BLaER1 treated with 17β-estradiol and CSF1 and Interleukin-3, amounts not matched to agents 10 nM and 100 nM (cell line): ENCODE measurements around the gene NAALADL2.
"Not testable (repeated sequence)": the region's sequence is repeated elsewhere in the genome, so short reads cannot be mapped to it uniquely, and the experiment has no call there.

Experiments
- H3K27ac ChIP-seq, 11 experiments: shearing (Covaris generic); formaldehyde crosslinking; 2 replicates each; pipeline ENCODE4 v1.8.1; 2022
- H3K27me3 ChIP-seq, 11 experiments: shearing (Covaris generic); formaldehyde crosslinking; 2 replicates each; pipeline ENCODE4 v1.8.1; 2022
- H3K36me3 ChIP-seq, 11 experiments: shearing (Covaris generic); formaldehyde crosslinking; 2 replicates each; pipeline ENCODE4 v1.8.1; 2022
- H3K4me1 ChIP-seq, 10 experiments: shearing (Covaris generic); formaldehyde crosslinking; 2 replicates each; pipeline ENCODE4 v1.8.1; 2022
- H3K4me2 ChIP-seq, 11 experiments: shearing (Covaris generic); formaldehyde crosslinking; 2 replicates each; pipeline ENCODE4 v1.8.1; 2022
- H3K4me3 ChIP-seq, 10 experiments: shearing (Covaris generic); formaldehyde crosslinking; 2 replicates each; pipeline ENCODE4 v1.8.1; 2022
- H3K9ac ChIP-seq, 11 experiments: shearing (Covaris generic); formaldehyde crosslinking; 2 replicates each; pipeline ENCODE4 v1.8.1; 2022
- H3K9me3 ChIP-seq, 11 experiments: shearing (Covaris generic); formaldehyde crosslinking; replicated peaks in 1 of 11; 2 replicates each; pipeline ENCODE4 v1.8.1; 2022
- H4K20me1 ChIP-seq, 11 experiments: shearing (Covaris generic); formaldehyde crosslinking; 2 replicates each; pipeline ENCODE4 v1.8.1; 2022
- Cebpa-rat ChIP-seq, 11 experiments: shearing (Covaris generic); IDR thresholded peaks; 2 replicates each; pipeline ENCODE4 v1.8.1; 2022

Gene NAALADL2

DNA sequence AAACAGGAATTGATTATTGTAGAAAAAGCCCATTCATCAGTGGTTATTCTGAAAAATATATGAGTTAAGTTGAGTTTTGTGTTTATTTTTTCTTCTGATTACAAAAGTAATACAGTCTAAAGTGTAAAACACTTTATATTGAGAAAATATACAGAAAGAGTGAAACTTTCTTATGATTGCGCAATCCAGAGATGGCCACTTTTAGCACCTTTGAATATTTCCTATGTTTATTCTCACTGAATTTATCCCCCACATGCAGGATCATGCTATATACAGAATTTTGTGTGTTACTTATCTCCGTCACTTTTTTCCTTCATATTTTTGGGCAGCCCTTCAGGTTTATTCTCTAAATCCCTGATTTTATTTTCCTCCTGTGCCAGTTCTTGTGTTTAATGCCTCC, 285.2 kb downstream of the NAALADL2 start:
- Histone ChIP-seq H3K4me3 (no peak overlapping the region), H3K4me2 (no peak overlapping the region), H3K4me1 (no peaks in the 10 kb centered on the region), H3K27me3 (no peaks in the 10 kb centered on the region), H3K9me3 (peaks cover 0 to 7% (median 0%) of the 10 kb centered on the region in 11 experiments; a peak in 2 of 22 replicates), H3K9ac (no peak overlapping the region), H3K27ac (no peak overlapping the region), H4K20me1 (no peaks in the 10 kb centered on the region), H3K36me3 (no peaks in the 10 kb centered on the region)
- TF ChIP-seq Cebpa-rat (IDR thresholded peaks at IDR 0.05), result peak in 8 of 11 experiments; percentile 36 to 97 (median 80); a peak in 11 of 22 replicates

GRCh38 chr3:175146258-175146657, 287.1 kb downstream of the NAALADL2 start:
- Histone ChIP-seq H3K27me3 (no peaks in the 10 kb centered on the region), H3K4me1 (no peaks in the 10 kb centered on the region), H3K4me2 (no peak overlapping the region), H3K27ac (no peak overlapping the region), H3K4me3 (no peak overlapping the region), H3K9me3 (peaks cover 0 to 7% (median 0%) of the 10 kb centered on the region in 11 experiments; a peak in 2 of 22 replicates), H3K9ac (no peak overlapping the region), H3K36me3 (no peaks in the 10 kb centered on the region), H4K20me1 (no peaks in the 10 kb centered on the region)
- TF ChIP-seq Cebpa-rat (IDR thresholded peaks at IDR 0.05), result no peak

- TF ChIP-seq Cebpa-rat (IDR thresholded peaks at IDR 0.05), result no peak
- Histone ChIP-seq H3K36me3 (no peaks in the 10 kb centered on the region), H3K9me3 (peaks cover 0 to 7% (median 0%) of the 10 kb centered on the region in 11 experiments; a peak in 2 of 22 replicates), H3K4me2 (no peak overlapping the region), H3K27ac (no peak overlapping the region), H3K4me1 (no peaks in the 10 kb centered on the region), H3K9ac (no peak overlapping the region), H3K4me3 (no peak overlapping the region), H4K20me1 (no peaks in the 10 kb centered on the region), H3K27me3 (no peaks in the 10 kb centered on the region)
These were observed 290.5 kb downstream of the NAALADL2 start for GRCh38 chr3:175149675-175150074.

GRCh38 chr3:175150812-175151401, 291.8 kb downstream of the NAALADL2 start:
- Histone ChIP-seq H3K27ac (no peak overlapping the region), H4K20me1 (no peaks in the 10 kb centered on the region), H3K9ac (no peak overlapping the region), H3K9me3 (peaks cover 0 to 7% (median 0%) of the 10 kb centered on the region in 11 experiments; a peak in 2 of 22 replicates), H3K4me1 (no peaks in the 10 kb centered on the region), H3K36me3 (no peaks in the 10 kb centered on the region), H3K27me3 (no peaks in the 10 kb centered on the region), H3K4me3 (no peak overlapping the region), H3K4me2 (no peak overlapping the region)
- TF ChIP-seq Cebpa-rat (IDR thresholded peaks at IDR 0.05), result no peak

DNA sequence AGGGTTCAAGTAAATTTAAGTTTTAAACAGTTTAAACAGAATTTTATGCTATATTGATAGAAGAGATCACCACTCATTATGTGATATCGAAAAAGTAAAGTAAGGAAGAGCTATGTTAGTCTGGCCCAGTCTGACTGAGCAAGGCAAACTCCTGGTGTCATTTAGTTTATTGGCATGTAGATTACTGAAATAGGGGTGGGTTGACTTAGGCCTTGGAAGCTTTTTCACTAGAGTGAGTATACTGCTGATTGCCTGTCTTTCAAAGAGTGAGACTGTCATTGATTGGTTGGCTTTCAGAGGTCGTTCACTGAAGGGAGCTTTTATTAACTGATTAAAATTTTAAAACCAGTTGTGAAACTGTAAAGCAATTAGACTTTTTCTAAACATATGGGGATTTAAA, 294.5 kb downstream of the NAALADL2 start:
- no peaks in the 10 kb centered on the region for H3K4me1 ChIP-seq

GRCh38 chr3:175155172-175155571, 296.0 kb downstream of the NAALADL2 start:
- Histone ChIP-seq H3K27ac (no peak overlapping the region), H3K4me1 (no peaks in the 10 kb centered on the region), H3K4me3 (no peak overlapping the region), H3K9ac (no peak overlapping the region), H3K27me3 (no peaks in the 10 kb centered on the region), H3K4me2 (no peak overlapping the region), H3K9me3 (no peaks in the 10 kb centered on the region), H4K20me1 (no peaks in the 10 kb centered on the region), H3K36me3 (no peaks in the 10 kb centered on the region)
- TF ChIP-seq Cebpa-rat (IDR thresholded peaks at IDR 0.05), result no peak

More for the DNA sequence above, 294.5 kb downstream of the NAALADL2 start:
- Histone ChIP-seq H3K9me3 (no peaks in the 10 kb centered on the region), H3K36me3 (no peaks in the 10 kb centered on the region), H3K27me3 (no peaks in the 10 kb centered on the region), H3K4me2 (no peak overlapping the region), H3K9ac (no peak overlapping the region), H3K4me3 (no peak overlapping the region), H3K27ac (no peak overlapping the region), H4K20me1 (no peaks in the 10 kb centered on the region)
- TF ChIP-seq Cebpa-rat (IDR thresholded peaks at IDR 0.05), result no peak

DNA sequence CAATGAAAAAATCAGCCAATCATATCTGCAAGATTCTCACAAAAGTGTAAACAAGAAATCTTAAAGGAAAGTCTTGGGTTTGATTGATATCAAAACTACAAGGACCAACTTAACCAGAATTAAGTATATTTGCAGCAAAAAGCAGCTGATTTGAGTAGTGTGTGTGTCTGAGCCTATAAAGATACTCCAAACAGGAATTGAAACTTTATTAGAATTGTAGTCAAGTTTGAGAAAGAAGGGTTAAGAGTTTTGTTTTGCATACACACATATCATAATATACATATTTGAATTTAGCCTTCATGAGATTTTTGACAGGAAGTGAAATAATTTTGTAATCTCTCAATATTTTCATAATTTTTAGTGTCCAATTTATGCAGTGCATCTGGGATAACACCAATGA, 300.1 kb downstream of the NAALADL2 start:
- no peak for TF ChIP-seq Cebpa-rat (IDR thresholded peaks at IDR 0.05)
- Histone ChIP-seq H3K9ac (no peak overlapping the region), H3K27ac (no peak overlapping the region), H3K36me3 (no peaks in the 10 kb centered on the region), H3K27me3 (no peaks in the 10 kb centered on the region), H3K9me3 (no peaks in the 10 kb centered on the region), H3K4me3 (no peak overlapping the region), H4K20me1 (no peaks in the 10 kb centered on the region), H3K4me2 (no peak overlapping the region), H3K4me1 (no peaks in the 10 kb centered on the region)

DNA sequence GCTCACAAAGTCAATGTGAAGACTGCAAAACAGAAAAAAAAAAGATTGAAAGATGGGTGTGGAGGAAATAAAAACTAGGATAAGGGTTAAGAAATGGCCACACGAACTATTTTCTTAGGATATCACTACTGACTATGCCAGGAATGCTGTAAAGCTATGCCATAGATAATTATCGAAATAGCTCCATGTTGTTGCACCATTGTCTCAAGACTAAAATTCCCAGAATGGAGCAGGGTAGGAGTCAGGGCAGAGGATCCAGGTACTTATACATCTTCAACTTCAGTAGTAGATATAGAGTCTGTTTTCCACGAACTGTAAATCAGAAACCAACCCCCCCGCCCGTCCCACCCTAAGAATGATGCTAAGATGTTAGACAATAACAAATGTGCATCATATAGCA, 302.2 kb downstream of the NAALADL2 start:
- no peak overlapping the region for H3K4me2 ChIP-seq
- H4K20me1 ChIP-seq, result no peaks in the 10 kb centered on the region
- no peak for TF ChIP-seq Cebpa-rat (IDR thresholded peaks at IDR 0.05)
- H3K9me3 ChIP-seq, result no peaks in the 10 kb centered on the region
- H3K9ac ChIP-seq, result no peak overlapping the region
- H3K36me3 ChIP-seq, result no peaks in the 10 kb centered on the region
- no peaks in the 10 kb centered on the region for H3K27me3 ChIP-seq
- no peak overlapping the region for H3K4me3 ChIP-seq
- H3K27ac ChIP-seq, result no peak overlapping the region
- 0 out of 20 replicates have a peak, but pooled peaks cover 0 to 3% (median 0%) of the 10 kb centered on the region in 10 experiments for H3K4me1 ChIP-seq

DNA sequence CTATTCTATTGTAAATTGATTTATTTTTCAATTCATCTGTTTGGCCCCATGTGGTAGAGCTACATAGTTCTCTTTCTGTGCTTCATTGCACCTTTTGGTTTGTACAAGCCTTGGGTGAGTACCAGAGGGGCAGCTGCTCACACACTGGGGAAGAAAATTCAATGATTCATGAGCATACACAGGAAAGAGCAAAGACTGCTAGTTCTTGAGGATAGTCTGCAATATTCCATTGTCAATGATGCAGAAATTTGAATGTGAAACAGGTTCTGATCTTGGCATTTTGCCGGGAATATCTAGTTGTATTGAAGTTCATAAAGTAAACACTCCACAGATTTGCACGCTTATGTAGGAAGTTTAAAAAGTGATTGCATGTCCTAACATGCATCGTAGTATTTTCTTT, 304.6 kb downstream of the NAALADL2 start:
- no peaks in the 10 kb centered on the region for H3K36me3 ChIP-seq
- H3K4me2 ChIP-seq, result no peak overlapping the region
- H4K20me1 ChIP-seq, result no peaks in the 10 kb centered on the region
- H3K4me3 ChIP-seq, result no peak overlapping the region
- no peaks in the 10 kb centered on the region for H3K27me3 ChIP-seq
- no peak overlapping the region for H3K9ac ChIP-seq
- H3K27ac ChIP-seq, result no peak overlapping the region
- no peaks in the 10 kb centered on the region for H3K9me3 ChIP-seq
- TF ChIP-seq Cebpa-rat (IDR thresholded peaks at IDR 0.05), result no peak
- peaks cover 0 to 5% (median 0%) of the 10 kb centered on the region in 10 experiments; a peak in 1 of 20 replicates for H3K4me1 ChIP-seq

GRCh38 chr3:175173117-175173516, 314.0 kb downstream of the NAALADL2 start:
- H3K9ac ChIP-seq, H3K9me3 ChIP-seq, H3K4me1 ChIP-seq, H3K4me3 ChIP-seq, H3K27me3 ChIP-seq, H3K27ac ChIP-seq, H3K4me2 ChIP-seq, H4K20me1 ChIP-seq, H3K36me3 ChIP-seq: not testable (repeated sequence)
